ENCODE results near the gene SYT3.

- TF ChIP-seq CTCF (conservative IDR thresholded peaks at IDR 0.05) (no peak), ZFX (IDR thresholded peaks at IDR 0.05) (no peak)
Observed at GRCh38 chr19:50657222-50657669, 17.6 kb upstream of the SYT3 start.

Data from C4-2B (cell line).